Activated CD8-positive, alpha-beta T cell treated with anti-CD3 and anti-CD28 coated beads for 36 hours (primary cell): ENCODE results near the gene AMPD1. TPM values are rescaled to one million over a fixed set of nuclear protein-coding genes. Genes with fewer than 3 reads are reported as not detected.

ENCODE experiments used
- ATAC-seq: fragments of 200-7000 bp; cut with Tn5 transposase; one replicate; pipeline ENCODE4 v1.10.0; 2021; ENCODE audit warnings: mild to moderate bottlenecking, moderate library complexity
- CTCF ChIA-PET: fragments of 350-600 bp; sonication (Branson Sonifier 250); formaldehyde crosslinking; loops from one replicate; lab custom pipeline; 2021; ENCODE audit warnings: antibody characterized with exemption; lab: Charles Lee
- POLR2A ChIA-PET: fragments of 350-600 bp; sonication (Branson Sonifier 250); formaldehyde crosslinking; loops from one replicate; lab custom pipeline; 2021; ENCODE audit warnings: antibody characterized with exemption; lab: Charles Lee
- DNase-seq: peaks from one replicate; pipeline ENCODE4 v3.0.0-alpha.2; 2020
- H3K27ac Mint-ChIP-seq: one replicate; pipeline ENCODE4 v1.8.0; 2021; ENCODE audit warnings: mild to moderate bottlenecking, mixed read lengths
- H3K27me3 Mint-ChIP-seq: one replicate; pipeline ENCODE4 v1.8.0; 2021; ENCODE audit warnings: mixed read lengths
- H3K36me3 Mint-ChIP-seq: one replicate; pipeline ENCODE4 v1.8.0; 2021; ENCODE audit warnings: low read depth, mixed read lengths
- H3K4me1 Mint-ChIP-seq: one replicate; pipeline ENCODE4 v1.8.0; 2021; ENCODE audit warnings: low read depth, mixed read lengths
- H3K4me3 Mint-ChIP-seq: one replicate; pipeline ENCODE4 v1.8.0; 2021; ENCODE audit warnings: mild to moderate bottlenecking, moderate library complexity, mixed read lengths
- H3K9me3 Mint-ChIP-seq: one replicate; pipeline ENCODE4 v1.8.0; 2021; ENCODE audit warnings: mixed read lengths
- CTCF ChIP-seq: fragments of 200-600 bp; IDR thresholded peaks from one replicate; pipeline ENCODE4 v1.8.0; 2022; ENCODE audit warnings: antibody characterized with exemption, mild to moderate bottlenecking
- intact Hi-C: fragments of 100-400 bp; cut with micrococcal nuclease; formaldehyde crosslinking; loops from one replicate; pipeline ENCODE4 v1.10.0; 2022
- total RNA-seq, 2 experiments: library from RNA; stranded (reverse); gene quantifications; one replicate each; pipeline ENCODE4 v1.2.3, GENCODE V29; 2021

The AMPD1 gene
- total RNA-seq, 2 experiments from 2014 or later: not detected

GRCh38 chr1:114696810-114697209 lies 1.5 kb upstream of the AMPD1 start:
- no peak overlapping the region for H3K27ac Mint-ChIP-seq
- no peak for TF ChIP-seq CTCF
- H3K36me3 Mint-ChIP-seq: no peaks in the 10 kb centered on the region

GRCh38 chr1:114694540-114695310 lies 621 bp downstream of the AMPD1 start:
- ChIA-PET POLR2A (interaction anchor here (1.5 kb wide), 1 partner anchor 21 kb away, joined by 3 read pairs; the partner anchor contains the start of gene NRAS), CTCF (interaction anchor here (1.1 to 2.0 kb wide), 2 partner anchors 27 to 348 kb away, joined by 4 to 5 read pairs; no protein-coding TSS in a partner anchor)
- Mint-ChIP-seq H3K36me3 (no peaks in the 10 kb centered on the region), H3K9me3 (no peaks in the 10 kb centered on the region), H3K4me1 (no peaks in the 10 kb centered on the region), H3K27ac (no peak overlapping the region), H3K4me3 (no peak overlapping the region), H3K27me3 (peaks cover 18% of the 10 kb centered on the region)
- ATAC-seq (no peak), DNase-seq (no peak)
- intact Hi-C loops: no loop called here
- TF ChIP-seq CTCF: no peak

More at GRCh38 chr1:114696810-114697209, 1.5 kb upstream of the AMPD1 start:
- no peaks in the 10 kb centered on the region for H3K9me3 Mint-ChIP-seq
- no peak overlapping the region for H3K4me3 Mint-ChIP-seq
- no peak for DNase-seq
- no peaks in the 10 kb centered on the region for H3K4me1 Mint-ChIP-seq
- CTCF ChIA-PET: no interaction called here
- intact Hi-C loops: no loop called here
- H3K27me3 Mint-ChIP-seq: peaks cover 10% of the 10 kb centered on the region
- POLR2A ChIA-PET: no interaction called here
- ATAC-seq: no peak

GRCh38 chr1:114692947-114693346 lies 2.4 kb downstream of the AMPD1 start:
- DNase-seq (no peak), ATAC-seq (no peak)
- Mint-ChIP-seq H3K36me3 (no peaks in the 10 kb centered on the region), H3K9me3 (no peaks in the 10 kb centered on the region), H3K4me3 (no peak overlapping the region), H3K4me1 (no peaks in the 10 kb centered on the region), H3K27ac (no peak overlapping the region), H3K27me3 (peaks cover 25% of the 10 kb centered on the region)
- TF ChIP-seq CTCF: no peak
- CTCF ChIA-PET: no interaction called here
- intact Hi-C loops: no loop called here
- POLR2A ChIA-PET: interaction anchor here (1.1 kb wide), 1 partner anchor 12 kb away, joined by 3 read pairs; no protein-coding TSS in a partner anchor

GRCh38 chr1:114691061-114691460 lies 4.3 kb downstream of the AMPD1 start:
- TF ChIP-seq CTCF: no peak
- intact Hi-C loops: no loop called here
- no peak for DNase-seq
- Mint-ChIP-seq H3K4me1 (no peaks in the 10 kb centered on the region), H3K27me3 (peaks cover 34% of the 10 kb centered on the region), H3K4me3 (no peak overlapping the region), H3K36me3 (no peaks in the 10 kb centered on the region), H3K9me3 (no peaks in the 10 kb centered on the region), H3K27ac (no peak overlapping the region)
- ChIA-PET POLR2A (no interaction called here), CTCF (no interaction called here)
- no peak for ATAC-seq

- TF ChIP-seq CTCF: no peak
- H3K9me3 Mint-ChIP-seq: no peaks in the 10 kb centered on the region
- ChIA-PET POLR2A (no interaction called here), CTCF (interaction anchor here (1.2 kb wide), 1 partner anchor 23 kb away, joined by 3 read pairs; no protein-coding TSS in a partner anchor)
- ATAC-seq: no peak
- H3K27me3 Mint-ChIP-seq: peaks cover 37% of the 10 kb centered on the region
- H3K36me3 Mint-ChIP-seq: no peaks in the 10 kb centered on the region
- H3K4me1 Mint-ChIP-seq: no peaks in the 10 kb centered on the region
- H3K27ac Mint-ChIP-seq: no peak overlapping the region
- no peak overlapping the region for H3K4me3 Mint-ChIP-seq
- intact Hi-C loops: no loop called here
- no peak for DNase-seq
Observed at GRCh38 chr1:114690148-114690547, 5.2 kb downstream of the AMPD1 start.
